SHP77 (cell line): ENCODE data around the gene PRSS8.

Experiments used
- DNase-seq, 2 experiments: peaks; one replicate each; lab custom pipeline; 2025; lab: John Stamatoyannopoulos, UW

The PRSS8 gene

GRCh38 chr16:31128711-31129567 is 6.6 kb downstream of the PRSS8 start:
- DNase-seq = no peak

DNA sequence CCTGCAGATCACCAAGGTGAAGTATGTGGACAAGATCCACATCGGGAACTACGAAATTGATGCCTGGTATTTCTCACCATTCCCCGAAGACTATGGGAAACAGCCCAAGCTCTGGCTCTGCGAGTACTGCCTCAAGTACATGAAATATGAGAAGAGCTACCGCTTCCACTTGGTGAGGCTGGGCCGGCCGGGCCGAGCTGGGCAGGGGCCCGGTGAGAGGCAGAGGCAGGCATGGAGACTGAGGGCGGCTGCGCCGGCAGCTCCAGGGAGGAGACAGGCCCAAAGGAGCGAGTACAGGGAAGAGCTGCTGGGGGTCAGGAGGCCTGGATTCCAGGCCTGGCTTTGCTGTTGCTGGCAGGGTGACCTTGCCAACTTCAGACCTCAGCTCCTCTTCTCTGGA is 8.3 kb downstream of the PRSS8 start:
- no peak for DNase-seq

- no peak for DNase-seq
Observed at GRCh38 chr16:31125844-31126243, 9.7 kb downstream of the PRSS8 start.

DNA sequence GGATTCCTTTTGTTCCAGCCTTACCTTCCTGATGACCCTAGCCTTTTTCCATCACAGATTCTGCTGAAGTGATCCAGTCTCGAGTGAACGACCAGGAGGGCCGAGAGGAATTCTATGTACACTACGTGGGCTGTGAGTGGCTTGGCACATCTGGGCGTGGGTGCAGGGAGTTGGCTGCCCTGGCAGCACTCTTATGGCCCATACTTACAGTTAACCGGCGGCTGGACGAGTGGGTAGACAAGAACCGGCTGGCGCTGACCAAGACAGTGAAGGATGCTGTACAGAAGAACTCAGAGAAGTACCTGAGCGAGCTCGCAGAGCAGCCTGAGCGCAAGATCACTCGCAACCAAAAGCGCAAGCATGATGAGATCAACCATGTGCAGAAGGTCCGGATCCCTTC is 15.4 kb downstream of the PRSS8 start:
- DNase-seq = no peak

DNA sequence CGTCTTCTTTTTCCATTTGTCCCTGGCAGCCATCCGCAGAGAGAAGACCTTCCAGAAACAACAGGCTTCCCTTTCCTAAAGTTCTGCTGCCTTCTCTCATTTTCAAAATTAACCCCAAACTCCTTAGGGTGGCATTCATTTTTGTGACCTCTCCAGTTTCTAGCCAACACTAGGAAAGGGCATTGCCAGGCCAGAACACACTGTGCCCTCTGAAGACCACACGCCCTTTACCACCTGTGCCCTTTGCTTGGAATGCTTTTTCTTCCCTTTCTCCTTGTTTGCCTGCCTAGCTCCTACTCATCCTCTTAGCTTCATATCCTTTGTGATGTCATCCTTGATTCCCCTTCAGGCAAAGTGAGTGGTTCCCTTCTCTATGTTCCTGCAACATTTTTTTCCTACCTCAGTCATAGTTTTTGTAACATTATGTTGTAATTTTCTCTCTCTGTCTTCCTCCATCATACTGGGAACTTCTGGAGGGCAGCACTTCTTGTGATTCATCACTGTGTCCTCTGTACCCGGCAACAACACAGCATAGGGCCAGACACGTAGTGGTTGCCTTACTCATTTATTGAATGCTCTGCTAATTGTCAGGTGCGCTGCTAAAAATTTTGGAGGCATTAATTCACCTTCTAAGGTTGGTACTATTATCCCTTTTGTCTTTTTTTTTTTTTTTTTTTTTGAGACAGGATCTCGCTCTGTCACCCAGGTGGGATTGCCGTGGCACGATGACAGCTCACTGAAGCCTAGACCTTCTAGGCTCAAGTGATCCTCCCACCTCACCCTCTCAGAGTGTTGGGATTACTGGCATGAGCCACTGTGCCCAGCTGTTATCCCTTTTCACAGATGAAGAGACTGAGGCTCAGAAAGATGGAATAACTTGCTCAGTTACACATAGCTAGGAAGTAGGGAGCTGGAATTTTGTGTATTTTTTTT is 17.0 kb downstream of the PRSS8 start:
- no peak for DNase-seq

DNA sequence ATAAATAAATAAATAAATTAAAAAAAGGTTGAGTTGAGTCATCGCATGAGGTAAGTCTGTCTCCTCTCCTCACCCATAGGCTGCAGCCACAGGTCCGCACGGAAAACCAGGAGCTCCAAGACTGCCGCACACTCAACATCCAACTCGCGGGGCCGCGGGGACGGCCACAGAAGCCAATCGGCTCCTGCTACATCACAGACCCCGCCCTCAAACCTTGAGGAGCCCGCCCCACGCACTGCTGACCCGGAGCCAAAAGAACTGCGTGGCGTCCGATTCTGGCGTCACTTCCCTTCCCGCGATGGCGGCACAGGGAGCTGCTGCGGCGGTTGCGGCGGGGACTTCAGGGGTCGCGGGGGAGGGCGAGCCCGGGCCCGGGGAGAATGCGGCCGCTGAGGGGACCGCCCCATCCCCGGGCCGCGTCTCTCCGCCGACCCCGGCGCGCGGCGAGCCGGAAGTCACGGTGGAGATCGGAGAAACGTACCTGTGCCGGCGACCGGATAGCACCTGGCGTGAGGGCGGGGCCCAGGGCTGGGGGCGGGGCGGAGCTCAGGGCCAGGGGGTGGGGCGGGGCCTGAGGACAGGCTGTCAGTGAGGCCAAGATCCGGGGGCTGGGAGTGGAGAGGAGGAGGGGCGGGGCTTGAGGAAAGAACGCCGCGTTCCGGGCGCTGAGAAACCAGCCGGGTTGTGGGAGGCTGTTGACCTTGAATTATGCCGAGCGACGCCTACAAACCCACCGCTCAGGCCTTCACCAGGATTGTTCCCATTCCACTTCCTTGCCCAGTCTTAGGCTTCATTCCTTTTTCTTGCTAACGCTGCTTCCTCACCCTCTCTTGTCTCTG is 17.9 kb downstream of the PRSS8 start, which contains the start of gene KAT8:
KAT8 (plus strand) TSS at position 281 of the 839 bp plus-strand sequence; CDS start at position 299, 18 bp downstream.
- DNase-seq = peak; percentile 99 to 100

GRCh38 chr16:31114468-31114867 is 21.1 kb downstream of the PRSS8 start:
- DNase-seq = no peak

GRCh38 chr16:31113121-31114120 is 22.1 kb downstream of the PRSS8 start:
- DNase-seq = no peak

GRCh38 chr16:31112711-31113110 is 22.8 kb downstream of the PRSS8 start:
- no peak for DNase-seq

DNA sequence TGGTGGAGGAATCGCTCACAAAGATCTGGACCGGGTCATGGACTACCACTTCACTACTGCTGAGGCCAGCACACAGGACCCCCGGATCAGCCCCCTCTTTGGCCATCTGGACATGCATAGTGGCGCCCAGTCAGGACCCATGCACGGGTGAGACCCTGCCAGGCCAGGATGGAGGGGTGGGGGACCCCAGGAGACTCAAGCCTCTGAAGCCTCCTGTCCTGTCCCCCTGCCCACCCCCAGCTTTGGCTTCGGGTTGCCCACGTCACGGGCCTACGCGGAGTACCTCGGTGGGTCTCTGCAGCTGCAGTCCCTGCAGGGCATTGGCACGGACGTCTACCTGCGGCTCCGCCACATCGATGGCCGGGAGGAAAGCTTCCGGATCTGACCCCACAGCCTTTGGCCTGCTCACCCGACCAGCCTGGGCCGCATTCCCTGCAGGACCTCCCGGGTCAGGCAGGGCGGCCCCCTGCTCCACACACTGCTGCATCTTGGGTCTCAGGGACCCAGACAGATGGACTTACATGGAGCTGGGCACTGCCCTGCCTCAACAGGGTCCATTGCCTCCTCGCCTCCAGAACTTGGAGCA is 23.6 kb downstream of the PRSS8 start:
- no peak for DNase-seq

GRCh38 chr16:31110106-31111034 is 25.2 kb downstream of the PRSS8 start:
- DNase-seq = no peak

DNA sequence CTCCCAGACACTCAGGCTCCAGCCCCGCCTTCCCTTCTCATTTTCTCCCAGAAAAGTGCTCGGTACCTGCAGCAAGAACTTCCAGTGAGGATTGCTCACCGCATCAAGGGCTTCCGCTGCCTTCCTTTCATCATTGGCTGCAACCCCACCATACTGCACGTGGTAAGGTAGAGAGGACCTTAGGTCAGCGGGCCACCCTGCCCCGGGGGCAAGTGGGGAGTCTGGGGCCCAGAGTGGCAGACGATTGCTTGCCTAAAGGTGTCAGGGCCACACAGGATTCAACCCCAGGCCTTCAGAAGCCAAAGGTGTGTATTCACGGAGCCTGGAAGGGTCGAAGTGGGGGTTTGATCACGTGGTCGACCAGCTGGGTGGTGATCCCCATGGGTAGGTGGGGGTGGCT is 25.9 kb downstream of the PRSS8 start:
- no peak for DNase-seq

- DNase-seq = no peak
Observed at GRCh38 chr16:31108794-31109558, 26.6 kb downstream of the PRSS8 start.

DNA sequence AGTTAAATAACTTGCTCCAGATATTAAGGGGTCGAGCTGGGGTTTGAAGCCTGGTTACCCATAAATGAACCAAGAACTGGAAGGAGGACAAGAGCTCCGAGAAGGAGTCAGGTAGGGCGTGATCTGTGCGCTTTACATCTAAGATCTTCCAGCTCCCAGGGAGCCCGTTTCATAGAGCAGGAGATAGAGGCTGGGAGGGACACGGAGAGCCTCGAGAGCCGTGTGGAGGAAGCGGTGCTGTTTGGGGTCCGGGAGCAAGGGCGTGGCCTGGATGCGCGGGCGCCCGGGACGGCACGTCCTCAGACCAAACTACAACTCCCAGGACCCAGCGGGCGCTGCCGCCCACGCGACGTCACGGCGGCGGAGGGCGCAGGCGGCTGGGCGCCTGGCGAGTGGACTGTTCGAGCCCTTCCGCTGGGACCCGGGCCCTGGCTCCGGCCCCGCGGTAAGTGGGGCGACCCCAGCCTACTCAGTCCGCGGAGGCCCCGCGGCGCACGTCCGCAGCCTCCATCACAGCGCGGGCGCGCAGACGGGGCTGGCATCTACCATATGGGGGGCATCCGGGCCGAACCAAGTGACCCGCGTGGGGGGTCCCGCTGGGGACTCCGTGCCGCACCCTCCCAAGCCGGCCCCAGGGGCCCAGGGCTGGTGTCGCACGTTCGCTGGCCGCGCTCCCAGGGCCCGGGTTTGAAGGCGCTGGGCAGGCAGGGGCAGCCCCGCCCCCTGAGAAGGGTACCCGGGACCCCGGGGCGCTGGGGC is 27.3 kb downstream of the PRSS8 start, which contains the start of gene BCKDK:
BCKDK (plus strand) TSS at position 352 of the 759 bp plus-strand sequence. CDS start 838 bp downstream, outside the sequence.
- DNase-seq = peak; percentile 83 to 91

DNA sequence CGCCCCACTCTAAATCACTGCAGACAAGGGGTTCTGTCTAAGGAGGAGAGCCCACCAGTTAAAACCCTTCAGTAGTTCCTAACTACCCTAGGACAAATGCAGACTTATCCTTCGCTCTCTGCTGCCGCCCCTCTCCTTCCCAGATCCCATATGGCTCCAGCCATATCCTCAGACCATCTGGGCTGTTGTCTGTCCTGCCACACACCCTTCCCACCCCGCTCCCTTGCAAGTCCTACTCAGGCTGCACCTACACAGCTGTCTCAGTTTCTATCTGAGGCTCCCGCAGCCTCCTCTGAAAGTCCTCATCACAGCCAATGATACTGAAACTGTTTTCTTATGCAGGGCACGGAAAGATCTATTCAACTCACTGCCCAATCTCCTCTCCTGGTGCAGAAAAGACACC is 28.1 kb downstream of the PRSS8 start:
- peak in 1 of 2 experiments; percentile 22 for DNase-seq

DNA sequence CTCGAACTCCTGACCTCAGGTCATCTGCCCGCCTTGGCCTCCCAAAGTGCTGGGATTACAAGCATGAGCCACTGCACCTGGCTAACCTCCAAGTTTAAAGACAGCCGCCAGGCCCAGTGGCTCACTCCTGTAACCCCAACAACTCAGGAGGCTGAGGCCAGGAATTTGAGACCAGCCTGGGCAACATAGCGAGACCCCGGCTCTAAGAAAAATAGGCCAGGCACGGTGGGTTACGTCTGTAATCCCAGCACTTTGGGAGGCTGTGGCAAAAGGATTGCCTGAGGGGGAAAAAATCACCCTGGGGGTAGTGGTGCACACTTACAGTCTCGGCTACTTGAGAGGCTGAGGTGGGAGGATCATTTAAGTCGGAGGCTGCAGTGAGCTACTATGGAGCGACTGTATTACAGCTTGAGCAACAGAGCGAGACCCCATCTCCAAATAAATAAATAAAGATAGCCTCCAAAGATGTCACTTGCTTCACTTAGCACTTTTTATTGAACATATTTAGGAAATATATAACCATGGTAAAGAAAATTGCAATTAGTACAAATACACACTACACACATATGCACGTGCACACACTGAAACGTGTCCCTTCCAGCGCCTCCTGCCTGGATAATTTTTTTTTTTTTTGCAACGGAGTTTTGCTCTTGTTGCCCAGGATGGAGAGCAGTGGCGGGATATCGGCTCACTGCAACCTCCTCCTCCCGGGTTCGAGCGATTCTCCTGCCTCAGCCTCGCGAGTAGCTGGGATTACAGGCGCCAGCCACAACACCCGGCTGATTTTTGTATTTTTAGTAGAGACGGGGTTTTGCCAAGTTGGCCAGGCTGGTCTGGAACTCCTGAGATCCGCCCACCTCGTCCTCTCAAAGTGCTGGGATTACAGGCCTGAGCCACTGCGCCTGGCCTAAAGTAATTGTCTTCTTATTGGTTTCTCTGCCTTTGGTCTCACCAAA is 28.7 kb downstream of the PRSS8 start:
- no peak for DNase-seq
